HG02571 (cell line): ENCODE data around the gene TPPP3.

ENCODE experiments used
- ATAC-seq: cut with Tn5 transposase; IDR thresholded peaks from one replicate; pipeline ENCODE4 v1.9.1; 2021; ENCODE audit warnings: mild to moderate bottlenecking, moderate library complexity; ENCODE audit not compliant: unreplicated experiment

The TPPP3 gene

DNA sequence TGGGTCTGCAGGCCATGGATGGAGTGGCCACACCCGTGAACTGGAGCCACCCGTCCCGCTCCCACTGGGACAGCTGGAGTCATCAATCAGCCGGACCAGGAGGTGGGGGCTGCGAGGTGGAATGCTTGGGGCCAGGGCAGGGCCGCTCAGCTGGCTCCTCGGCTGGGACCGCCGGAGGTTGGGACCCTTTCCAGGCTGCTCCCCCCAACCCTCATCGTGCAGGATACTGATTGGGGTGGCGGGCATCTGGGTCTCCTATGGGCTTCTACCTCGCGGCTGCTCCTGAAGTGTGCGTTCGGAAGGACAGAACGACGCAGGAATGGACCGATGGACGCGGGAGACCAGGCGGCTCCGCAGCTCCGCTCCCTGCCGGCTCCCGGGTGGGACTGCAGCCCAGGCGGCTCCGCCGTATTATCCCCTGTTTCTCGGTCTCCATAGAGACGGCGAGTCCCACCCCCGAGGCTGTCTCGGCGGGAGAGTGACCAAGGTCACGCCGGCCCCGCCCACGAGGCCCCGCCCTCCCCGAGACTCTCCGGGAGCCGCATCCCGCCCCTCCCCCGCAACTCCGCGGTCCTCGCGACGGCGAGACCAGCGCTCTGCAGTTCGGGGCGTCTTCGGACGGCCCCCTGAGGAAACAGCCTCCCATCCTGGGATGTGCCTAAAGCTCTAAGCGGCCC lies at the start of gene TPPP3:
Gene TPPP3 (minus strand): TSS at position 388 of the 677 bp plus-strand sequence. CDS start 2,387 bp downstream, outside the sequence.
- no peak for ATAC-seq

GRCh38 chr16:67442581-67443255 lies 49.4 kb upstream of the TPPP3 start:
- no peak for ATAC-seq

GRCh38 chr16:67441907-67442306 lies 48.6 kb upstream of the TPPP3 start:
- no peak for ATAC-seq

GRCh38 chr16:67441271-67441753 lies 48.0 kb upstream of the TPPP3 start:
- ATAC-seq, result no peak

- ATAC-seq, result no peak
Observed at GRCh38 chr16:67438824-67439393, 45.6 kb upstream of the TPPP3 start.

DNA sequence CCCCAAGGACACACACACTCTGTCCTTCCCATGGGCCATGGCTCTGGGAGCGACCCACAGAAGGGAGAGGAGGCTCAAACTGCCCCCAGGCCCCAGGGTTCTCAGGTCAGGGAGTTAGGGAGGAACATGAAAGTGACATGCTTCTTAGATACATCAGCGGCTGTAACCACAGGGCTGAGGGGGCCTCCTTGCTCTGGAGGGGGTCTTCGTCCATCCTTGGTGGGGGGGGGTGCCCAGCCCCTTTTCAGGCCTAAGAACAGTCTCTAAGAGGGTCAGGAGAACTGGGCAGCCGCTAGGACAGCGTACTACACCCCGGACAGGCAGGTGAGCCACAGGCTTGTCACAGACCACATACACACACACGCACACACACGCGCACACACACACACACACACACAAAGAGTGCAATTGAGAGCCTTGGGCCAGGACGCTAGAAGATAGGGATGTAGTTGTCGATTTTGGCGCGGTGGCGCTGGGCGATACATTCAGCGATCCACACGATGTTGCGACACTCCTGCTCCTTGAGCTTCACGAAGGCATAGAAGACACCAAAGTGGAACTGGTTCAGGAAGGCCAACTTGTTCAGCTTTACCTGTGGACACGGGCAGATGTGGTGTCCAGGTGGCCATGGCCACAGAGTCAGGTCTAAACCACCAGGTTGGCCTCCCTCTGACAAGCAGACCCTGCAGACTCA lies 44.9 kb upstream of the TPPP3 start:
- no peak for ATAC-seq

DNA sequence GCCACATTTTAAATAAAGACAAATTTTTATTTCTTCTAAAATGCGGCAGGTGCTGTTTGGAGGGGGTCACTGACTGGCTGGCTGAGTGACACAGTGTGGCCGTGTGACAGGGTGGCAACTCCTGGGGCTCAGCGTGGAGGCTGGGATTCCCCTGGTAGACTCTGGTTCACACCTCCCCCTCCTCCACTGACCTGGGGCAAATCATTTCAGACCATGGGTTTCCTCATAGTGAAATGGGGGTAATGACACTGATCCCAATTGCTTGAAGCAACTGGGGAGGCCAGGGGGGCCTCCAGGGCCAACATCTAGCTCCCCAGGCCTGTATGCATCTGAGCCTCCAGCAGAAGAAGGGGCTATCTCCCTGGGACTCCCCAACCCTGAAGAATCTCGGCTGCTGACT lies 44.2 kb upstream of the TPPP3 start:
- ATAC-seq, result no peak

DNA sequence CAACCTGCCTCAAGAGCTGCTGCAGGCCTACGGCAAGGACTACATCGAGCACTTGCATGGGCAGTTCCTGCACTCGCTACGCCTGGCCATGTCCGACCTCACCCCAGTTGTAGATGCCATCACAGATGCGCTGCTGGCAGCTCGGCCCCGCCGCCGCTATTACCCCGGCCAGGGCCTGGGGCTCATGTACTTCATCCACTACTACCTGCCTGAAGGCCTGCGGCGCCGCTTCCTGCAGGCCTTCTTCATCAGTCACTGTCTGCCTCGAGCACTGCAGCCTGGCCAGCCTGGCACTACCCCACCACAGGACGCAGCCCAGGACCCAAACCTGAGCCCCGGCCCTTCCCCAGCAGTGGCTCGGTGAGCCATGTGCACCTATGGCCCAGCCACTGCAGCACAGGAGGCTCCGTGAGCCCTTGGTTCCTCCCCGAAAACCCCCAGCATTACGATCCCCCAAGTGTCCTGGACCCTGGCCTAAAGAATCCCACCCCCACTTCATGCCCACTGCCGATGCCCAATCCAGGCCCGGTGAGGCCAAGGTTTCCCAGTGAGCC lies 43.4 kb upstream of the TPPP3 start:
- no peak for ATAC-seq

DNA sequence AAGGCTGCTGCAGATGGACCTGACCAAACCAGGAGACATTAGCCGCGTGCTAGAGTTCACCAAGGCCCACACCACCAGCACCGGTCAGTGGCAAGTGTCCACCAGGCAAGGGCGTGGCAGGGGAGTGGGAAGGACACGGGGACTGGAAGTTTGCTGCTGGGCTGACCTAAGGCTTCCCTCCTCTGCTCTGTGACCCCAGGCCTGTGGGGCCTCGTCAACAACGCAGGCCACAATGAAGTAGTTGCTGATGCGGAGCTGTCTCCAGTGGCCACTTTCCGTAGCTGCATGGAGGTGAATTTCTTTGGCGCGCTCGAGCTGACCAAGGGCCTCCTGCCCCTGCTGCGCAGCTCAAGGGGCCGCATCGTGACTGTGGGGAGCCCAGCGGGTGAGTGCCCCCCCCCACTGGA lies 42.5 kb upstream of the TPPP3 start:
- ATAC-seq, result no peak

- ATAC-seq, result no peak
Observed at GRCh38 chr16:67433131-67433719, 39.9 kb upstream of the TPPP3 start.

- no peak for ATAC-seq
Observed at GRCh38 chr16:67432506-67432890, 39.2 kb upstream of the TPPP3 start.

DNA sequence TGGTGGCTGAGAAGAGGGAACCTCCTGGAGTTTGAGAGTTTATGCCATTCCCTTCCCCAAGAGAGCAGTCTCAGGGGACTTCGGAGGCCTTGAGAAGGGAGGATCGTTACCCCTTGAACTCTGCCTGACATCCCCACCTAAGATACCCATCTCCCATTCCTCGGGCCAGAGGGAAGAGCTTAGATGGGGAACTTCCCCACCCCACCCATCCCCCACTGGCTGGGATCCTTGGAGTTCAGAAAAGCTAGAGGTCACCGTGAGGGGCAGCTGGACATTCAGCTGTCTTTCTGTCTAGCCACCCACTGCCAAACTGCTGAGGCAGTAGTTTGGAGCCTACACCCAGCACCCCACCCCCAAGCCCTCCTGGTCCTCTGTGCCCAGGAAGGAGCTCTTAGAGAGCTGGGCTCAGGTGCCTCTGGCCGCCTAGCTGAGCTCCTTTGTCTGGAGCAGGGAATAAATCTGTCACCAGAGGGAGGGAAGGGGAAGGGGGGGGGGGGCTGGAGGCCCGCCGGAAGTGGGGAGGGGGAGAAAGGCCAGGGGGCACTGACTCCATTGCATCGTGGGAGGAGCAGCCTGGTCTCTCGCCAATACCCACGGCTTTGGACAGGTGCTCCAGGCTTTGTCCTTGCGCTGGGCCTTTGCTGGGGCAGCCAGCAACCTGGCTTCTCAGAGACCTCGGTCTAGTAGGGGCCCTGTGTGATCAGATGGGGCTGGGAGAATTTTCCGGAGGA lies 38.6 kb upstream of the TPPP3 start:
- no peak for ATAC-seq

DNA sequence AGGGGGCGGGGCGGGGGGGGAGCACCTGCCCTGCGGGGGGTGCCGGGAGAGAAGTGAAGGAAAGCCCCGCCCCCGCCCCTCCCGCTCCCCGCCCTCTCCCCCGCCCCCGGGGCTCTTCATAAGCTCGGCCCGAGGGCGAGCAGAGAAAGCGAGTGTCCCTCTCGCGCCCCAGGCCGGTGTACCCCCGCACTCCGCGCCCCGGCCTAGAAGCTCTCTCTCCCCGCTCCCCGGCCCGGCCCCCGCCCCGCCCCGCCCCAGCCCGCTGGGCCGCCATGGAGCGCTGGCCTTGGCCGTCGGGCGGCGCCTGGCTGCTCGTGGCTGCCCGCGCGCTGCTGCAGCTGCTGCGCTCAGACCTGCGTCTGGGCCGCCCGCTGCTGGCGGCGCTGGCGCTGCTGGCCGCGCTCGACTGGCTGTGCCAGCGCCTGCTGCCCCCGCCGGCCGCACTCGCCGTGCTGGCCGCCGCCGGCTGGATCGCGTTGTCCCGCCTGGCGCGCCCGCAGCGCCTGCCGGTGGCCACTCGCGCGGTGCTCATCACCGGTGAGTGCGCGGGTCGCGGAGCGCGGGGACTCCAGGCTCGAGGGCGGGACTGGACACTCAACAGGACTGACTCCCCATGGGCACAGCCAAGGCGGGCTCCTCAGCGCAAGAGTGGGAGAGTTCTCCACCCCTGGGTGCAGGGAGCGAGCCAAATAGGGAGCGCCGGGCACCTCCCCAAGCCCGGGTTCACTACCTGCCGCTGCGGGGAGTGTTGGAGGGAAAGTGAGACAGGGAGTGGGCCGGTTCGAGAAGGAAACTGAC lies 37.9 kb upstream of the TPPP3 start, which contains the start of gene HSD11B2:
Gene HSD11B2 (plus strand): TSS at position 145 of the 798 bp plus-strand sequence. CDS start 128 bp downstream, at position 273.
- no peak for ATAC-seq

- ATAC-seq, result no peak
Observed at GRCh38 chr16:67430504-67430976, 37.2 kb upstream of the TPPP3 start.

DNA sequence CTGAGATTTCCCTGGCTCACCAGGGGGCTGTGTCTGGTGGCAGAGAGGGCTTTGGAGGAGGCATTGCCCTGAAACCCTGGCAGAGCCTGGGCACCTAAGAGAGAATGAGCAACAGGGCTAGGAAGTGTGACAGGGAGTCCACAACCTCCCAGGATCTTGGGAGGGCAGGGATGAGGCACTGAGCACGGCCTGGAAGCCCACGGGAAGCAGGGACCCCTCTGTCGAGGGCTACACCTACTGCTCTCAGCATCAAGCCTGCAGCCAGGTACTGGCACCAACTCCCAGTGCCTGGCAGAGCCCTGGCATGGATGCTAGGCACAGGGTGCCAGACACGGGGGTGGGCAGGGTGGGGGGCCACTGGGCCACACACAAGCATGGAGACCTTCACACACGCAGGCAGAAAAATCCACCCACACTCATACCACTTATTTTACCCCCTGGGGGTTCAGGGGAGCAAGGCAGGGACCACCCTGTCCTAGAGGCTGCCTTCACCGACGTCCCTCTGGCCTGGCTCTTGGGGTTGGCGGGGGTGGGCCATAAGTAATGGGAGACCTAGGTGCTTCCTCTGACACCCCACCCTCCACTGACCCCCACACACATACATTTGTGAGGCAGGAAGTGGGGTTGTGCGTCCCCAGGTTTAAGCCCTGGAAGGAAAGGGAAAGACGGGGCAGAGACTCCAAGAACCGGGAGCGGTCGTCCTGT lies 36.7 kb upstream of the TPPP3 start:
- no peak for ATAC-seq

GRCh38 chr16:67429053-67429798 lies 35.9 kb upstream of the TPPP3 start:
- no peak for ATAC-seq

DNA sequence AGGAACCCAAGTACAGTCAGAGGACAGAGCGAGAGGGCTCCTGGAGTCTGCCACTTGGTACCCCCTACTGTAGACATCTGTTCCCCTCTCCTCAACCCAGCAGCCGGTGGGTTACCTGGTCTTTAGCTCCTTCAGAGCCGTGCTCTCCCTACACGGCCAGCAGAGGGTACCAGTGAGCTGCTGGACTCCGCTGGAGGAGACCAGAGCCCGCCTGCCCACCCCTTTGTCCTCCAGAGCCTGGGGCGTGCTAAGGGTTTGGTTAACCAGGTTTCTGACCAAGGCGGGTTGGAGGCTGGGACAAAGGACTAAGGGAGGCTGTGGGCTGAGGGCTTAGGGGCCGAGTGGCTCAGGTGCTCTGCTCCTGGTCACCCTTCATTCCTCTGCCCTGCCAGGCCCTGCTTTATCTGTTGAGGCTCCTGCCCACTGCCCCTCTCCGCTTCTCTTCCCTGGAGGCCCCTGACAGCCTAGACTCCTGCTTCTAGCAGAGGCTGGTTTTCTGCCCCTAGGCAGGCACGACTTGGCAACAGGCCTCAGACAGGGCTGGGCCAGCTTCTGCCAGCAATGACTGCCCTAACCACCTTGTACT lies 34.9 kb upstream of the TPPP3 start:
- ATAC-seq, result no peak
